Activated T-helper 9 cell treated with anti-CD3 and anti-CD28 coated beads, Interleukin-2, amount 50 U/mL, for 16 hours (primary cell): ENCODE results near the gene TRIM50.
A peak's percentile ranks its signal among the peaks of the same experiment; 100 is the strongest.
"Not testable (repeated sequence)": the region's sequence is repeated elsewhere in the genome, so short reads cannot be mapped to it uniquely, and the experiment has no call there.

Experiments
- DNase-seq: peaks from one replicate; pipeline ENCODE4 v3.0.0-alpha.2; 2020; ENCODE audit warnings: low read depth

The TRIM50 gene

DNA sequence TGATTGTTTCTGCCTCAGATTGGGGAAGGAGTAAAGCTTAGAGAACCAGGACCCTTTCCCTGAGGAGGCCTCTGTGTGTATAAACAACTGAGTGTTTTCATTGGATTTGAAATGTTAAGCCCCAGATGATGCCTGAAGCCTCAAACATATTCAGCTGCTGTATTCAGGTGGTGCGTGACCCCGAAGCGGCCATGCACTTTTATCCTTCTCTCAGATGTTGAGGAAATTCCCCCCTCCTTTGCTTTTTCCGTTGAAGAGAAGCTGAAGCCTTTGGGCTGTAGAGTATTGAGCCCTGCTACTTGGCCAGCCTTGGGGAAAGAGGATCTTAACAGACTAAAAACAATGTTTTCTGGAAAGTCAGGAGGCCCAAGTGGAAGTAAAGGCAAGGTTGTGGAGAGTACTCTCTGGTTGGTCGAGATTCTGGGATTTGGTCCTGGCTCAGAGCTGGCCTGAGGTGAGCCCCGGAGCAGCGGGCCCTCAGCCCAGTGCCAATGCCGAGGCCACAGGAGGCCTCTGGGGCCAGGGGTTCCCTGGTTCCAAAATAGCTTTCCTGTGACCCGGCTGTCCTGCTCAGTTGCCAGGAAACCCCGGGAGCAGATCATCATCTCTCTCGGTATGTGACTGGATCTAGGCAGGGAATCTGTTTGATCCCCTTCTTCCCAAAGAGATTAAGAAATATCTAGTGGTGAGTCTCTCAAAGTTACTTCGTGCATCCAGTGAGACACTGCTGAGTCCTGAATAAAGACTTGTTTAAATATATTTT lies 22.6 kb upstream of the TRIM50 start:
- no peak for DNase-seq

DNA sequence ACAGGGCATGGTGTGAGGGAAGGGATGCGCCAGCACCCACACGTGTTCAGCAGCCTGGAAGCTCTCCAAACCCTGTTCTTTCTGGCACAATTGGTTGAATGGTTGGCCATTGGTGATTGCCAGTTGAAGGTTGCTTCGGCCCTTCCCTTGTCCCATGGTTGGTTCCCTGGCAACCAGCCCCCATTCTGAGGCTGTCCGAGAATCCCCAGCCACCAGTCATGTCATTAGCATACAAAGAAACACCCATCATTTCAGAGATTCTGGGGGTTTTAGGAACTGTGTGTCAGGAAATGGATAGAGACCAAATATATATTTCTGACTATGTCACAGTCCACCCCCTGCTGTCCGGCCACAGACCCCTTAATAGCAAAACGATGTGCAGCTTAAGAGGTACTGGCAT lies 21.9 kb upstream of the TRIM50 start:
- DNase-seq, result no peak

DNA sequence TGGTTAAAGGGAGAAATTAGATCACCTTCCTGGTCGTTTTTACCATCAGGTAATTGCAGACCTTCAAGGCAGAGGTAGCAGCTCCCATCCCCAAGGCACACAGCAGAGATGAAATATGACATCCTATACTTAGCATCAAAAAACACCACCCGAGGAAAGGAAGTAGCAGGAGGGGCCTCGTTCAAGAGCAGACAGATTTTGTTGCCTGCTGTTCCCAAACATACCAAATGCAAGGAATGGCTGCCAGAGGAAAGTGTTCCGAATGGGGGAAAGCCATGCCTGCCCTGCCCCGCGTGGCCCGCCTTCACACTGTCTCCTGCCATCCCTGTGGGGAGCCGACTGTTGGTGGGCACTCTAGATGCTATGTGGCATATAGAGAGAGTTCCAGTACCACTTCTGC lies 18.1 kb upstream of the TRIM50 start:
- no peak for DNase-seq

DNA sequence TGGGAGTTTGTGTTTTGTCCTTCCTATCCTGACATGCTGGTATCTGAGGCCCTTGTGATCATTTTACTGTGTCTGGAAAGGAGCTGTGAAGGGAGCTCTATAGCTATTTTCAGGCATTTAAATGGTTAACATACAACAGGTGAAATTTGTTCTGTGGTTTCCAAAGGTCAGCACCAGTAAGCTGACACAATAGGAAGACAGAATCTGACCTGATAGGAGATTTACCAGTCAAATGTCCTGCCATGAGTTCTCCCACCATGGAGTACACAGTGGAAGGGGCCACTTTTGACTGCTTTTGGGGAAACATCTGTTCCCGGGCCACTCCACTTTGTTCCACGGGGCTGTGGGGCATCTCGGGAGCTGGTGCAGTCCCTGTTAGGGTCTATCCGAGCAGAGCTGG lies 17.7 kb upstream of the TRIM50 start:
- DNase-seq, result no peak

DNA sequence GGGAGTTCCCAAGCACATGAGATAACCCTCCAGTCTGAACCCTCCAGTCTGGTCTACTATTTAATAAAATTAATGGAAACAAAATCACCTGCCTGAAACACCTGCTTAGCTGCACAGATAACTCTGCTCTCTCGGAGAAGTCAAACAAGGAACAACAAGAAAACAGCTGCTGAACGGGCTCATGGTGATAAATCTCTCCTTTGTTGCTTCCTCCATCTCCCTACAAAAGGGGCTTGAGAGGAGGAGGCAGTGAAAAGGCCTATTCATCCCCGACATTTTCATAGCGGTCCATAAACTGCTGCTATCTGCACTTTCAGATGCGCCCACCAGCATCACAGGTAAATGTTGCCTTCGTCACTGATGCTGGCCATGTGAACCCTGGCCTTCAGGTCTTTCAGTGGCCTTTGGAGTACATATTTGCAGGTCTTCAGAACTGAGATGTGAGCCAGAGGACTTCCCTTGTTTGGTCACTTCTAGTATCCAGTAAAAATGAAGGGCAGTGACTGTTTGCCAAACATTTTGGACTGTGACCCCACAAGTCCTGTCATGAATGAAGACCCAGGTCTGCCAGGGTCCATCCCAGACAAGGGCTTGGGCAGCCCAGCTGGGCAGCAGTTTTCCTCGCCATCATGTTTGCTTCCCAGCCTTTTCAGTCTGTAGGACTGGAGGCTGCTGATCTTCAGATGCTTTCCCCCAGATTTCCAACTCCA lies 15.9 kb upstream of the TRIM50 start:
- no peak for DNase-seq

DNA sequence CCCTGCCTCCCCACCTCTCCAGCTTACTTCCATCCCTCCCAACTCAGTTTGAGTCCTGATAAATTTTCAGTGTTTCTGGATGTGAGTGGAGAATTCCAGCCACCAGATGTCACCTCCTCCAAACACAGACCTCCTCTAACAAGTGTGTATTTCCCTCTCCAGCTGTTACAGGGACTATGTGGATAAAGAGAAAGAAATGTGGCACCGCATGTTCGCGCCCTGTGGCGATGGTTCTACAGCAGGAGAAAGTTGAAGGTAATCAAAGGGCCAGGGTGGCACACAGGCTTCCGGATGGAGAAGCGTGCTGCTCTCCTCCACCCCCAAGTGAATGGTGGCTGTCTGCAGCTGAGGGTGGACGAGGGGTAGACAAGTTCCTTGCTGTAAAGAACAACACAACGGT lies 14.8 kb upstream of the TRIM50 start:
- no peak for DNase-seq

DNA sequence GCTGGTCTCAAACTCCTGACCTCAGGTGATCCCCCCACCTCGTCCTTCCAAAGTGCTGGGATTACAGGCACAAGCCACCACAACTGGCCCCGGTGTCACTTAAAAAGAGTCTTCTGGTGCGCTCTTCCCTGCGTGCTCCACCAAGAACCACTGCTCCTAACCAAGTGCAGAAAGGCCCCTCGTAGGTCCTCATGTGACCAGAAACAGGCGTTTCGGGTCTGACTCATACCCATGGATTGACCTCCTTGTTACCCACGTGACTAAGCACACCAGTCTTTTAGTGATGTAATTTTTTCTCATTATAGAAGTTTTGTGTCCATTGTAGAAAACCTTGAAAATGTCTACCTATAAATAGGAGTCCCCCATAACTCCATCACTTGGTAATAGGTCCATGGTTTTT lies 14.0 kb upstream of the TRIM50 start:
- DNase-seq, result no peak

DNA sequence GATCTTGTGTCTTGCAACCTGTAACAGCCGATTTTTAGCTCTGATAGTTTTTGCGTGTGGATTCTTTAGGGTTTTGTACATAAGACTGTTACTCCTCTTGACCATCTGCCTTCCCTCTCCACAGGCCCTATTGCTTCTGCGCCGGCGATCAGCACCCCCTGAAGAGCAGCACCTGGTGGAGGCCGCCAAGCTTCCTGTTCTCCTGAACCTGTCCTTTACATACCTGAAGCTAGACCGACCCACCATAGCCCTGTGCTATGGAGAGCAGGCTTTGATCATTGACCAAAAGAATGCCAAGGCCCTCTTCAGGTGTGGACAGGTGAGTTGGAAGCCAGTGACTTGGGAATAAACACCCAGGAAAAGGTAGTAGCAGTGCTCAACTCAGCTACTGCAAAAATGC lies 12.6 kb upstream of the TRIM50 start:
- no peak for DNase-seq

DNA sequence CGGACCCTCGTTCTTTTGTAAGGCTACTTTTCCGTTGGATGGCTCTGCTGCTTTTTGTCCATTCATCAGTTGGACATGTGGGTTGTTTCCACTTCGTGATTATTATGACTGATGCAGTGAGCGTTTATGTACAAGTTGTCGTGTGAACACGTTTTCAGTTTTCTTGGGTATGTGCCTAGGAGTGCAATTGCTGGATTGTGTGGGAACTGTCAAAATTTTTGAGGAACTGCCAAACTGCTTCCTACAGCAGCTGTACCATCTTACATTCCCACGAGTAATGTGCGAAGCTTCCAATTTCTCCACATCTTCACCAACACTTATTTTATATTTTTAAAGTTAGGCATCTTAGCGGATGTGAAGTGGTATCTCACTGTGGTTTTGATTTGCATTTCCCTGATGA lies 10.4 kb upstream of the TRIM50 start:
- DNase-seq, result no peak

DNA sequence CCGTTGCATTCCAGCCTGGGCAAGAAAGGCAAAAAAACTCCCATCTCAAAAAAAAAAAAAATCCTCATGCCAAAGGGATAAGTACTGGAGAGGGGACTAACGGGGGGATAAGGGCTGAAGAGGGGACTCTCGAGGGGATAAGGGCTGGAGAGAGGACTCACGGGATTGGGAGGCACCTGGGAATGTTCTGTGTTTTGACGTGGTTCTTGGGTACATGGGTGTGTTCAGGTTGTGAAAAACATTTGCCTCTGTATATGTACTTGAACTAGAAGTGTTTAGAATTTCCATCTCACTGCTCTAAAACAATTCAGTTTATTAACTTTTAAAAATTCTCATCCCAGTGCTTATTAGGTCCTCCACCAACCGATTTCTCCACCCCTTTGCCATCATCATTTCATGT lies 4.6 kb upstream of the TRIM50 start:
- DNase-seq, result no peak

DNA sequence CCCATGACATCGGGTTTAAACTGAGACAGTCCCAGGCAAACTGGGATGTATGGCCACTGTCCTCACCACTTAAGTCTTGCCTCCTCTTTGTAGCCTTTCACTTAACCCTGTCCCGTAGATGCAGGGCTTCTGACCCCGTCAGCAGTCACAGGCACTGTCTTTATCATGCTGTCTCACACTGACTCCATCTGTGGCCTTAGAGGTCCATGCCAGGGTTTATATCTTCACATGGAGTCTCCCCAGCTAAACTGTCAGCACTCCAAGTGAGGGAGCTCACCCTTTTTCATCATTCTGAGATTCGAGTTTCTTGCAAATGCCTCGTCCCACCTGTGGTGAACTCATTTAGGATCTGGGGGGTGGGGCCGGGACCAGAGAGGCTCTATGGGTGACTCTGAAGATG lies 2.9 kb upstream of the TRIM50 start:
- DNase-seq, result no peak

DNA sequence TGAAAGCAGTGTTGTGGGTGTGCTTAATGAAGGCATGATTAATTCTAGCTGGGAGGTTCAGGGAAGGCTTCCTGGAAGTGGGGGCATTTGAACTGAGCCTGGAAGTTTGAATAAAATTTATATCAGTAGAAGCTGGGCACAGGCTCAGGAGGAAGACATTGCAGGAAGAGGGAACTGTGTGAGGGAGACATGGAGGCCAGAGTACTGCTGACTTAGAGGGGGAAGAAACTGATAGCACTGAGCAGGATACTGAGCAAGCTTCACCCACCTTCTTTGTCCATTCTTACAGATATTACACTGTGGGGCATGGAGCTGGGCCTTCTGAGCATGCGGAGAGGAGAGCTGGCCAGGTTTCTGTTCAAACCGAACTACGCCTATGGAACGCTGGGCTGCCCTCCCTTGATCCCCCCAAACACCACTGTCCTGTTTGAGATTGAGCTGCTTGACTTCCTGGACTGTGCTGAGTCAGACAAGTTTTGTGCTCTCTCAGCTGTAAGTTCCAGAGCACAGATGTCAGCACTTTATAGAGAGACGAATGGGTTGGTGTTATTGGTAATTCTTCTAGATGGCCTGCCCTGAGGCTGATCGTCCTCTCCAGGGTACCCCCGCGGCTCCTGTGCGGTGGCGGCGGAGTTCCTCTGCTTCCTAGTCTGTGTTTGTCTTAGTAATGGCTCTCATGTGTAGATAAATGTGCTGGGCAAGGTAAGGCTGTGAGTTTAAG lies 2.1 kb upstream of the TRIM50 start:
- DNase-seq, result no peak

DNA sequence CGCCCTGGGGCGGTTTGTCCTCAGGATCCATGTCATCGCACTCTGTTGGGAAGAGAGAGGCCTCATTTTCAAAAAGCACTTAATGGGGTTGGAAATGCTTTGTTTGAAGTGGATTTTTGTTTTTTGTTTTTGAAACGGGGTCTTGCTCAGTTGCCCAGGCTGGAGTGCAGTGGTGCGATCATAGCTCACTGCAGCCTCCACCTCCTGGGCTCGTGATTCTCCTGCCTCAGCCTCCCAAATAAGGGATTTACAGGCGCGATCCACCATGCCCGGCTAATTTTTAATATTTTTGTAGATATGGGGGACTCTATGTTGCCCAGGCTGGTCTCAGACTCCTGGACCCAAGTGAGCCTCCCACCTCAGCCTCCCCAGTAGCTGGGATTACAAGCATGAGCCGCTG lies 814 bp upstream of the TRIM50 start:
- no peak for DNase-seq

DNA sequence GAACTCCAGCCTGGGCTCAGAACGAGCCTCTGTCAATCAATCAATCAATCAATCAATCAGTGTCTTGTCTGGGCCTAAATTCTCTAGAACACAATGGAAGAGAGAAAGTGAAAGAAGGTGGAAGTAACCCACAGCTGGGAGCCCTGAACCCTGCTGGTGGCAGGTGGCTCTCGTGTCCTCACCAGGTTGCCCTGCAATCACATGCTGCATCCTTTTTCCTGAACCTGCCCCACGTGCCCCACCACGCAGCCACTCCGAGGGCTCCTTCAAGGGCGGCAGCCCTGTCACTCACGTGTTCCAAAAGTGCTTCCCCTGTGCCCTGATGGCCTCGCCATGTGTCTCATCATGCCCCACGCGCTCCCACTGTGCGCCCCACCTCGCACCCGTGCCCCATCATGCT lies 433 bp downstream of the TRIM50 start:
- DNase-seq, result not testable (repeated sequence)

DNA sequence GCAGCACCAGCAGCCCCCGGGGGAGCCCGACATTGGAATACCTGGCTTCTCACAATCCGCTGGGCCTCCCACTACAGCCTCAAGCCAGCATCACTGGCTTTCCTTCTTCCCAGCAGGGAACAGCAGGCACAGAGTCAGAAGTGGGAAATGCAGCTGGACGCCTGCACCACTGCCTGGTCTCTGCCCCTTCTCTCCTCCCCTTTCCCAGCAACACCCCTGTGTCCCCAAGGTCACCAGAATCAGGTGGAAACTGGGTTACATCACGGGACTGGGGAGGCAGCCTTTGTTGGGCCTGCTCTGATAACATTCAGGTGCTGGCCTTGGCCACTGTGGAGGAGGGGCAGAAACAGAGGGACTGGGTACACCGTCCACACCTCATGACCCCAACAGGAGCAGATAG lies 2.5 kb downstream of the TRIM50 start:
- not testable (repeated sequence) for DNase-seq

DNA sequence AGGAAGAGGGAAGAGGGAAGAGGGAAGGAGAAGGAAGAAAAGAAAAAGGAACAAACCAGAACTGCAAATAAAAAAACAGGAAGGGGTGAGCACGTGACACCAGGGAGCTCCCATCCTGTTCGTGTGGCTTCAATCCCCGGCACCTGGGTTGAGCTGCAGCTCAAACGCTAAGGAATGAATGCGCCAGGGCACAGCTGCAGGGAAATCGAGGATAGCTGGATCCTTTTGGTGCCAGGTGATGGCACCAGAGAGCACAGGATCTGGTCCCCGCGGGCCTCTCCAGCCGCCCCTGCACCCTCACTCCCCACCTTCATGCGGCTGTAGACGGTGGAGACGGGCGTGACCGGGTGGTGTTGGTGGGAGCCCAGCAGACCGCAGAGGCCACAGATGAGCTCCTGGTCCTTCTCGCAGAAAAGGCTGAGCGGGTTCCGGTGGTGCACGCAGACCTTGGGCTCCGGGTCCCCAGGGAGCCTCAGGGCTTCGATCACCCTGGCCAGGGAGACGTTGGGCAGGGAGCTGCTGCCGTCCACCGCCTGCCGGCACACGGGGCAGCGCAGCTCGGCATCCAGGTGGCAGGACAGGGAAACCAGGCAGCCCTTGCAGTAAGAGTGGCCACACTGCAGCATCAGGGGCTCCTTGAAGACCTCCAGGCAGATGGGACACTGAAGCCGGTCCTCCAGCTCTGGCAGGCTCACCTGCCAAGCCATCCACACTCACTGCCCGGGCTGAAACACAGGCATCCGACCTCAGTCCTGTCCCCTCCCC lies 3.6 kb downstream of the TRIM50 start:
- DNase-seq, result peak; percentile 33

DNA sequence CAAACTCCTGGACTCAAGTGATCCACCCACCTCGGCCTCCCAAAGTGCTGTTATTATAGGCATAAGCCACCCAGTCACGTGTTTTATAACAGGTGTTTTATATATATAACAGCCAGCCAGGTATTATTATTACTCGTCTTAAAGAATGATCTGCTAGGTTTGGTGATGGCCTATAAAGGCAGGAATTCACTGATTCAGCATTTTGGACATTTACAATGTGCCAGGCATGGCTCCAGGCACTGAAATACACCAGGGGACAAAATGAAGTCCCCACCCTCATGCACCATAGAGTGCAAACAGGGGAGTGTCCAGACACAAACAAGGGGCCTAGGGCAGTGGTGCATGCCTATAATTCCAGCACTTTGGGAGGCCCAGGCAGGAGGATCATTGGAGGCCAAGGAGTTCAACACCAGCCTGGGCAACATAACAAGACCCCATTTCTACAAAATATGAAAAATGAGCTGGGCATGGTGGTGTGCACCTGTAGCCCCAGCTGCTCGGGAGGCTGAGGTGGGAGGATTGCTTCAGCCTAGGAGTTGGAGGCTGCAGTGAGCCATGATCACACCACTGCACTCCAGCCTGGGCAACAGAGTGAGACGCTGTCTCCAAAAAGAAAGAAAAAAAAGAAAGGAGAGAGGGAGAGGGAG lies 4.3 kb downstream of the TRIM50 start:
- not testable (repeated sequence) for DNase-seq

DNA sequence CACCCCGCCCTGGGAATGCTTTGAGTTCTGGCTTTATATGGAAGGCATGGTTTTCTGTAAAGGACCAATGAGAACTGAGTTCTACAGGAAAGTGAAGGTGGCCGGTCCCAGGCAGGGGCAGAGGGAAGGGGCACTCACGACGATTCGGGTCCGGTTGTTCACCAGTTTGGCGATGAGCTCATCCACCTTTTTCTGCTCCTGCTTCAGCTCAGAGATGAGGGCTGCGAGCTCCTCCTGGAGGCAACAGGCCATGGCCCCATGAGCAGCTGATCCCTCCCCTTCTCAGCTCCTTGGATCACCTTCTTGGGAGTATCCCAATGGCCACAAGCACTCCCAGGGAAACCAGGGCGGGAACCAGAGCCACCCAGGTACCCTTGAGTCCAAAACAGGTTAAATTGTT lies 7.9 kb downstream of the TRIM50 start:
- DNase-seq, result not testable (repeated sequence)

DNA sequence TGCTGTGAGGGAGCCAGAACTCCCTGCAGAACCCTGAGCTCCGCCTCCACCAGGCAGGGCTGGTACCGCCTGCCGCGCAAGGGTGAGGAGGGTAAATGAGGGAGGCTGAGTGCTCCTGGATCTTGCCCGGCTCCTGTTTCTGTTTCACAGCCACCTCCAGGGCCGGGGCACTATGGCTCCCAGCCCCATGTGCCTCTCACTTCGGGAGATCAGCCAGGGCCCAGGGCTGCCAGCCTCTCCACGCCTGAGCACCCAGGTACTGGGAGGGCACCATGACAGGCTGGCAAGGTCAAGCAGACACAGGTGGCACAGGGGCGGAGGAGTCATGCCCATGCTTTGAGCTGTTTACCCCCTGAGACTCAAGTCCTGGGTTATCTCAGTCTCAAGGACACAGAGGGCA lies 8.3 kb downstream of the TRIM50 start:
- not testable (repeated sequence) for DNase-seq

DNA sequence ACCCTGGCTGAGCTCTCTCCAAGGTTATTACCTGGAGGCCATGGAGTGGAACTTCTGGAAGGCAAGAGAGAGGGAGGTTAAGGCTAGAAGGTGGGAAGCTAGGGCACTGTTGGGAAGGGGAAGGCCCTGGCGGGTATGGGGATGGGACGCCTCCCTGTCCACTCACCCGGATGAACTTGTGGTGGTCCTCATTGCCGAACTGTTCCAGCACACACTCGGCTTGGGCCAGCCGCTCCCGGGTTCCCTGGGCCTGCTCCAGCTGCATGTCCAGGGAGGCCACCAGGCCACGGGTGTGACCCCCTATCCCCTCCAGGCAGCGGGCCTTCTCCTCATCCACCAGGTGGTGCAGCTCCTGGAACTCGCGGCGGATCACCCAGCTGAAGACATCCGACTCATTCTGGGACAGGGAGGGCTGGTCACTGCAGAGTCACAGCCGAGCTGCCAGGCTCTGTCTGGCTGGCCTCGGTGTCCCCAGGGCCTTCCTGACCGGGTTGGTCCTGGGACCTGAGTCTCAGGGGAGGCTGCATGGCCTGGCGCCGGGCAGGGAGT lies 9.2 kb downstream of the TRIM50 start:
- DNase-seq, result not testable (repeated sequence)

DNA sequence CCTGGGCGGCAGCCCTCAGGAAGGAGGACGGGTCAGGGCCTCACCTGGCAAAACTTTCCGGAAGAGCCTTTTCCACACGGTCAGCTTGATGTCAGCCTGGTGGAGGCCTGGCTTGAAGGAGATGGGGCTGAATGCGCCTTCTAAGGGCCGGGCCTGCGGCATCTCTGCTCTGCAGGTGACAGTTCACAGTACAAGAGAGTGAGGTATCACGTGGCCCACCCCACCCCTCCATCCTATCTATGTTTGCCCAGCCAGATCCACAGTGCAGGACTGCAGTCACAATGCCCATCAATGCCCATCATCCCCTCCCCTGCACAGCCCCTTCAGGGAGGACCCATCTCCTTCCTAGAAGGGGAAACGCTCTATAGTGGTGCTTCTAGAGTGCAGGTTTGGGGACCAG lies 11.4 kb downstream of the TRIM50 start:
- no peak for DNase-seq

DNA sequence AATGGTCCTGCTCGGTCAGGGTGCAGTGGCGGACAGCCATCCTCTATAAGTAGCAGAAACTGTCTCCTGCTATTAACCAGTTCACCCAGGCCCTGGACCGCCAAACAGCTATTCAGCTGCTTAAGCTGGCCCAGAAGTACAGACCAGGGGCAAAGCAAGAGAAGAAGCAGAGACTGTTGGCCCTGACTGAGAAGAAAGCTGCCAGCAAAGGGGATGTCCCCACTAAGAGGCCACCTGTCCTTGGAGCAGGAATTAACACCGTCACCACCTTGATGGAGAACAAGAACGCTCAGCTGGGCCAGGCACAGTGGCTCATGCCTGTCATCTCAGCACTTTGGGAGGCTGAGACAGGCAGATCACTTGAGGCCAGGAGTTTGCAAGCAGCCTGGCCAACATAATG lies 13.6 kb downstream of the TRIM50 start:
- DNase-seq, result no peak
